ENCODE measurements around the gene CHIA. TPM values are rescaled to one million over a fixed set of nuclear protein-coding genes. Genes with fewer than 3 reads are reported as not detected.
"Not testable (repeated sequence)": the region's sequence is repeated elsewhere in the genome, so short reads cannot be mapped to it uniquely, and the experiment has no call there.

The CHIA gene
- total and polyA plus RNA-seq, 2 experiments from 2014 or later: not detected

- Histone ChIP-seq H3K4me2 (ENCODE audit: unreplicated experiment) (no peak overlapping the region), H3F3A (ENCODE audit: insufficient read depth) (no peaks in the 10 kb centered on the region), H3K9me2 (ENCODE audit: insufficient read depth) (no peaks in the 10 kb centered on the region), H2AFZ (no peak overlapping the region), H3K9me3 (ENCODE audit: low read depth) (no peaks in the 10 kb centered on the region), H3K79me2 (ENCODE audit: insufficient read depth) (no peaks in the 10 kb centered on the region), H3K27me3 (replicated peaks; ENCODE audit: insufficient read depth) (0 out of 2 replicates have a peak, but pooled peaks cover 3% of the 10 kb centered on the region), H3K4me3 (no peak overlapping the region), H3K27ac (no peak overlapping the region), H3K4me1 (ENCODE audit: insufficient read depth) (no peaks in the 10 kb centered on the region), H3K9ac (no peak overlapping the region), H3K36me3 (ENCODE audit: low read depth) (no peaks in the 10 kb centered on the region), H4K20me1 (ENCODE audit: insufficient read depth) (no peaks in the 10 kb centered on the region)
- 3 to 5% methylated on average over 1 of the region's 1 CpG for WGBS, 2 experiments (ENCODE audit: low coverage in 1 of 2, low lambda C conversion rate in 2 of 2, missing lambda C conversion rate in 2 of 2)
- in situ Hi-C loops (cut with MboI): no loop called here
- TF ChIP-seq EZH2 (IDR thresholded peaks at IDR 0.05; ENCODE audit: insufficient read depth, poor library complexity, severe bottlenecking): no peak
- TF ChIP-seq EZH2phosphoT487 (IDR thresholded peaks at IDR 0.05; ENCODE audit: insufficient read depth, low read depth): no peak
- no peak for DNase-seq
These were observed 32.6 kb downstream of the CHIA start for GRCh38 chr1:111323231-111323630.

GRCh38 chr1:111332190-111332589, 41.5 kb downstream of the CHIA start:
- Histone ChIP-seq H3K9ac (no peak overlapping the region), H3K79me2 (ENCODE audit: insufficient read depth) (no peaks in the 10 kb centered on the region), H3K27me3 (replicated peaks; ENCODE audit: insufficient read depth) (no peaks in the 10 kb centered on the region), H3K4me2 (ENCODE audit: unreplicated experiment) (no peak overlapping the region), H3K4me3 (no peak overlapping the region), H3K27ac (no peak overlapping the region), H3K9me3 (ENCODE audit: low read depth) (no peaks in the 10 kb centered on the region), H2AFZ (no peak overlapping the region), H3F3A (ENCODE audit: insufficient read depth) (no peaks in the 10 kb centered on the region), H3K9me2 (ENCODE audit: insufficient read depth) (no peaks in the 10 kb centered on the region), H4K20me1 (ENCODE audit: insufficient read depth) (no peaks in the 10 kb centered on the region), H3K4me1 (ENCODE audit: insufficient read depth) (no peaks in the 10 kb centered on the region), H3K36me3 (ENCODE audit: low read depth) (no peaks in the 10 kb centered on the region)
- in situ Hi-C loops (cut with MboI): no loop called here
- TF ChIP-seq EZH2 (IDR thresholded peaks at IDR 0.05; ENCODE audit: insufficient read depth, poor library complexity, severe bottlenecking) (no peak), EZH2phosphoT487 (IDR thresholded peaks at IDR 0.05; ENCODE audit: insufficient read depth, low read depth) (no peak)
- DNase-seq: no peak
- WGBS, 2 experiments (ENCODE audit: low coverage in 1 of 2, low lambda C conversion rate in 2 of 2, missing lambda C conversion rate in 2 of 2): 35 to 55% methylated on average over 1 of the region's 1 CpG

GRCh38 chr1:111334169-111334568, 43.5 kb downstream of the CHIA start:
- Histone ChIP-seq H2AFZ (no peak overlapping the region), H4K20me1 (ENCODE audit: insufficient read depth) (no peaks in the 10 kb centered on the region), H3F3A (ENCODE audit: insufficient read depth) (no peaks in the 10 kb centered on the region), H3K36me3 (ENCODE audit: low read depth) (no peaks in the 10 kb centered on the region), H3K9ac (no peak overlapping the region), H3K4me2 (ENCODE audit: unreplicated experiment) (no peak overlapping the region), H3K27me3 (replicated peaks; ENCODE audit: insufficient read depth) (no peaks in the 10 kb centered on the region), H3K4me1 (ENCODE audit: insufficient read depth) (no peaks in the 10 kb centered on the region), H3K4me3 (no peak overlapping the region), H3K27ac (no peak overlapping the region), H3K79me2 (ENCODE audit: insufficient read depth) (no peaks in the 10 kb centered on the region), H3K9me3 (ENCODE audit: low read depth) (no peaks in the 10 kb centered on the region), H3K9me2 (ENCODE audit: insufficient read depth) (no peaks in the 10 kb centered on the region)
- peak; percentile 78 for DNase-seq
- TF ChIP-seq EZH2phosphoT487 (IDR thresholded peaks at IDR 0.05; ENCODE audit: insufficient read depth, low read depth) (no peak), EZH2 (IDR thresholded peaks at IDR 0.05; ENCODE audit: insufficient read depth, poor library complexity, severe bottlenecking) (no peak)
- in situ Hi-C loops (cut with MboI): no loop called here
- 0 to 14% methylated on average over 2 of the region's 2 CpGs for WGBS, 2 experiments (ENCODE audit: low coverage in 1 of 2, low lambda C conversion rate in 2 of 2, missing lambda C conversion rate in 2 of 2)

DNA sequence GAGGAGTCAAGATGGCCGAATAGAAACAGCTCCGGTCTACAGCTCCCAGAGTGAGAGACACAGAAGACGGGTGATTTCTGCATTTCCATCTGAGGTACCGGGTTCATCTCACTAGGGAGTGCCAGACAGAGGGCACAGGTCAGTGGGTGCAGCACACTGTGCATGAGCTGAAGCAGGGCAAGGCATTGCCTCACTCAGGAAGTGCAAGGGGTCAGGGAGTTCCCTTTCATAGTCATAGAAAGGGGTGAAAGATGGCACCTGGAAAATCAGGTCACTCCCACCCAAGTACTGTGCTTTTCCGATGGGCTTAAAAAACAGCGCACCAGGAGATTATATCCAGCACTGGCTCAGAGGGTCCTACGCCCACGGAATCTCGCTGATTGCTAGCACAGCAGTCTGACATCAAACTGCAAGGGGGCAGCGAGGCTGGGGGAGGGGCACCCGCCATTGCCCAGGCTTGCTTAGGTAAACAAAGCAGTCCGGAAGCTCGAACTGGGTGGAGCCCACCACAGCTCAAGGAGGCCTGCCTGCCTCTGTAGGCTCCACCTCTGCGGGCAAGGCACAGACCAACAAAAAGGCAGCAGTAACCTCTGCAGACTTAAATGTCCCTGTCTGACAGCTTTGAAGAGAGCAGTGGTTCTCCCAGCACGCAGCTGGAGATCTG, 44.7 kb downstream of the CHIA start:
- H3K9ac ChIP-seq; H3K9me3 ChIP-seq (ENCODE audit: low read depth); H3K4me3 ChIP-seq; H3K4me1 ChIP-seq (ENCODE audit: insufficient read depth); DNase-seq; H3K27ac ChIP-seq; H3K27me3 ChIP-seq (replicated peaks; ENCODE audit: insufficient read depth); H3F3A ChIP-seq (ENCODE audit: insufficient read depth); H4K20me1 ChIP-seq (ENCODE audit: insufficient read depth); H3K79me2 ChIP-seq (ENCODE audit: insufficient read depth); H3K36me3 ChIP-seq (ENCODE audit: low read depth); H3K4me2 ChIP-seq (ENCODE audit: unreplicated experiment); H3K9me2 ChIP-seq (ENCODE audit: insufficient read depth); H2AFZ ChIP-seq; in situ Hi-C loops (cut with MboI): not testable (repeated sequence)
- 60 to 70% methylated on average over 14 to 15 of the region's 15 CpGs for WGBS, 2 experiments (ENCODE audit: low coverage in 1 of 2, low lambda C conversion rate in 2 of 2, missing lambda C conversion rate in 2 of 2)

DNA sequence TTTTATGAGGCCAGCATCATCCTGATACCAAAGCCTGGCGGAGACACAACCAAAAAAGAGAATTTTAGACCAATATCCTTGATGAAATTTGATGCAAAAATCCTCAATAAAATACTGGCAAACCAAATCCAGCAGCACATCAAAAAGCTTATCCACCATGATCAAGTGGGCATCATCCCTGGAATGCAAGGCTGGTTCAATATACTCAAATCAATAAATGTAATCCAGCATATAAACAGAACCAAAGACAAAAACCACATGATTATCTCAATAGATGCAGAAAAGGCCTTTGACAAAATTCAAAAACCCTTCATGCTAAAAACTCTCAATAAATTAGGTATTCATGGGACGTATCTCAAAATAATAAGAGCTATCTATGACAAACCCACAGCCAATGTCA, 48.2 kb downstream of the CHIA start:
- H3K36me3 ChIP-seq (ENCODE audit: low read depth); H3K27me3 ChIP-seq (replicated peaks; ENCODE audit: insufficient read depth); H3F3A ChIP-seq (ENCODE audit: insufficient read depth); H3K9me3 ChIP-seq (ENCODE audit: low read depth); H3K4me3 ChIP-seq; H3K79me2 ChIP-seq (ENCODE audit: insufficient read depth); H3K4me2 ChIP-seq (ENCODE audit: unreplicated experiment); H3K4me1 ChIP-seq (ENCODE audit: insufficient read depth); H2AFZ ChIP-seq; DNase-seq; H3K9ac ChIP-seq; H4K20me1 ChIP-seq (ENCODE audit: insufficient read depth); H3K9me2 ChIP-seq (ENCODE audit: insufficient read depth); H3K27ac ChIP-seq; in situ Hi-C loops (cut with MboI): not testable (repeated sequence)
- 19 to 20% methylated on average over 2 of the region's 2 CpGs for WGBS, 2 experiments (ENCODE audit: low coverage in 1 of 2, low lambda C conversion rate in 2 of 2, missing lambda C conversion rate in 2 of 2)

All from GM23248 (cell line).